C1 segment of cervical spinal cord (tissue), 14 donors: ENCODE results near the gene C4A.
"Not testable (repeated sequence)": the region's sequence is repeated elsewhere in the genome, so short reads cannot be mapped to it uniquely, and the experiment has no call there.

Experiments
- DNase-seq, 14 donors: peaks; one replicate each; lab custom pipeline; 2025; lab: John Stamatoyannopoulos, UW

The C4A gene

DNA sequence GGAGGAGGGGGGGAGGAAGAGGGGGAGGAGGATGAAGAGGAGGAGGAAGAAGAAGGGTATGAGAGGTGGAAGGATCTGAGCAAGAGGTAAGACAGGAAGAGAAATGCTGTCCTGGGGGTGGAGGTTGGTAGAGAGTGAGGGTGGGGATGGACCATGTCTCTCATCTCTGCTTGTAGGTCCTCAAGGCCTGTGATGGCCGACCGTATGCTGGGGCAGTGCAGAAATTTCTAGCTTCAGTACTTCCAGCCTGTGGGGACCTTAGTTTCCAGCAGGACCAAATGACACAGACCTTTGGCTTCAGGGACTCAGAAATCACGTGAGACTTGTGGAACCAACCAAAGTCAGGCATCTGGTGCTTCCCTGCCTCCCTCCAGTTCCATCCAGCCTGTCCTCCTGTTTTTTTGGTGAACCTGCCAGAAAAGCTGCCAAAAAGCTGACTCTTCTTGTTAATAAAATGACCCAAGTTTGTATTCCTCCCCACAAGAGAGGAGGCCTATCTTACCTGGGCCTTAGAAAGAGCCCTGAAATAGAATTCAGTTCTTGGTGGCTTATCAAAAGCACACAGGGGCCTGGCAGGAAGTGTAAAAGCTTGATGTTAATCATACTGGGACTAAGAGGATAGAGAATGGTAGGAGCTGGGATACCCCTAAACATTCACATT is 2.5 kb upstream of the C4A start:
- no peak for DNase-seq

DNA sequence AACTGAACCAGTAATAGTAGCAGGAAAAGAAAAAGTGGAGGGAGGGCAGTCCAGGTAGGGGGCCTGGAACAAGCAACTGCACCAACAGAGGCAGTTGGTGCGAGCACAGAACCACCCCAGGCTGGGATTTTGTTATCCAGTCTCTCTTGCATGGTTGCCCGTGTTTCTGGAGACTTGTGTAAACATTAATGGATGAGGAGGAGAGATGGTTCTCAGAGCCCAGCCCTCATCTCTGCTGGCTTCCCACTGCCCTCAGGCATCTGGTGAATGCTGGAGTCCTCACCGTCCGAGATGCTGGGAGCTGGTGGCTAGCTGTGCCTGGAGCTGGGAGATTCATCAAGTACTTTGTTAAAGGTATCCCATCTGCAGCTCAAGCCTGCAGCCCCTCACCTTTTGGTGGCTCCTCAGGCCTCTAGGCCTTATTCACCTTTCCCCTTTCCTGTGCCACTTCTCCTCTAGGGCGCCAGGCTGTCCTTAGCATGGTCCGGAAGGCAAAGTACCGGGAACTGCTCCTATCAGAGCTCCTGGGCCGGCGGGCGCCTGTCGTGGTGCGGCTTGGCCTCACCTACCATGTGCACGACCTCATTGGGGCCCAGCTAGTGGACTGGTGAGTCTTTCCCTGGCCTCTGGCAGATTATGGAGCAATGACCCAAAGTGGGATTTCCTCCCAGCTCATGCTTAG is 1.5 kb upstream of the C4A start:
- not testable (repeated sequence) for DNase-seq

DNA sequence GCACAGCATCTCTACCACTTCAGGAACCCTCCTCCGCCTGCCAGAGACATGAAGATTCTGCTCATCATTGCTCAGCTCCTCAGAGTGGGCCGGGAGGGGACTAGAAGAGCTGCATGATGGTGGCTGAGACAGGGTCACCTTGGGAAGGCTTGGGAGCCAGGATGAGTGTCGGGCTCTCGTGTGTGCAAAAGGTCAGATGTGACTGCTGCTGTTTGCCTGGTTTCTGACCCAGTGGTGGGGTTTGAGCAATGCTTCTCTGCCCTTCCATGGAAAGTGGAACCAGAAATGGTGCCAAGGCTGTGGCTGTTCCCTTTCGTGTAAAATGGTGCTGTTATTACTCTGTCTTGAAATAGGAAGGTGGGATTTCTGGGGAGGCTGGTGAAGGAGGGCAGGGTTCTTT is 859 bp upstream of the C4A start:
- DNase-seq = not testable (repeated sequence)

DNA sequence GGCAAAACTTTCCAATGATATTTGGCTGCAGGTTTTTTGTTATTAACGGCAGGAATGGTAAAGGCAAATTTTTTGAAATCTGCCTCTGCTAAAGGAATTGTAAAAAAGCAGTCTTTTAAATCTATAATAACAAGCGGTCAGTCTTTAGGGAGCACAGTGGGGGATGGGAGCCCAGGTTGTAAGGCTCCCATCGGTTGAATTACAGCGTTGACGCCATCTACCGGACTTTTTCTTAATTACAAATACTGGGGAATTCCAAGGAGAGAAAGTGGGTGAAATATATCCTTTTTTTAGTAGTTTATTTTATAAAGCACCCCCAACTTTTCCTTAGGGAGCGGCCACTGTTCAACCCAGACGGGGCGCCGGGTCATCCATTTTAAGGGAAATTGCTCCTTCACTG is 7.5 kb downstream of the C4A start:
- DNase-seq = not testable (repeated sequence)

DNA sequence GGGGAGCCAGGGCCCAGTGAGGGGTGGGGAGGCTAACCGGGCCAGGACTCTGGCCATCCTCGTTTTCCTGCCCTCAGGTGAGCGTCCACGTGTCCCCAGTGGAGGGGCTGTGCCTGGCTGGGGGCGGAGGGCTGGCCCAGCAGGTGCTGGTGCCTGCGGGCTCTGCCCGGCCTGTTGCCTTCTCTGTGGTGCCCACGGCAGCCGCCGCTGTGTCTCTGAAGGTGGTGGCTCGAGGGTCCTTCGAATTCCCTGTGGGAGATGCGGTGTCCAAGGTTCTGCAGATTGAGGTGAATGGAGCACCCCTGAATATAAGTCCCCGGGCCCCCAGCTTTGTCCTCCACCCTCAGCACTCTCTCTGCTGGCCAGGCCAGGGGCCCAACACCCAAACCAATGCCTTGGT is 12.6 kb downstream of the C4A start:
- not testable (repeated sequence) for DNase-seq

DNA sequence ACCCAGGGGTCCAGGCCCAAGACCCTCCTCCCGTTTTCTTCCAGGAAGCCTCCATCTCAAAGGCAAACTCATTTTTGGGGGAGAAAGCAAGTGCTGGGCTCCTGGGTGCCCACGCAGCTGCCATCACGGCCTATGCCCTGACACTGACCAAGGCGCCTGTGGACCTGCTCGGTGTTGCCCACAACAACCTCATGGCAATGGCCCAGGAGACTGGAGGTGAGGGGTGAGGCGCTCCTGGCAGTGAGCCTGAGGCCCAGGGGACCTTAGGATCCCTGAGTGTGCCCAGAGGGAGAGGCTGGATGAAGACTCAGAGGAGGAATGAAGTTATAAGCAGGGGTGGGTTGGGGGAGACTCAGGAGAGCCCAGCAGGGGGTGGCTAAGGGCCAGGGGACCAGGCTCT is 14.5 kb downstream of the C4A start:
- DNase-seq = not testable (repeated sequence)

DNA sequence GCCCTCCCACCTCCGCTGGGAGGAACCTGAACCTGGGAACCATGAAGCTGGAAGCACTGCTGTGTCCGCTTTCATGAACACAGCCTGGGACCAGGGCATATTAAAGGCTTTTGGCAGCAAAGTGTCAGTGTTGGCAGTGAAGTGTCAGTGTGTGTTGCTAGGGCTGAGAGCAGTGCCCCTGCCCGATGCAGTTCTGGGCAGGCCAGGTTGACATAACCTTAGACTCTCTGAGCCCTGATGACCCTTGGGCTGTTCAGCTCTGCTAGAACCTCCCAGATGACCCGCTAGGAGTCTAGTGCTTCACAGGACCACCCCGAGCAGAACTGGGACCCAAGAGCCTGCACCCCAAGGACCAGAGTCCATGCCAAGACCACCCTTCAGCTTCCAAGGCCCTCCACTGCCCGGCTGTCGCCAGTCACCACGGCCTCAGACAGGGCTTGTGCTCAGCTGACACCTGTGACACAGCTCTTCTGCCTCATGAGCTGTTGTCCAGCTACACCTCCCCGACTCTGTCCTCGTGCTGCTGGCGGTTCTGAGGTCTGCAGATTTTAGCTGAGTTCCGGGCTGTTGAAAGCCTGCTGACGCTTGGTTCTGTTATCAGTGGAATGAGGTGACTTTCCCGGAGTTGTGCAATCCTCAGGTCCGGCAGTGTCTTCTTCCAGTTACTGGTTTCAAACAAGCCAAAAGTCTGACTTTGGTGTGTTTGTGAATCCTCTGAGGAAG is 20.9 kb downstream of the C4A start:
- not testable (repeated sequence) for DNase-seq

DNA sequence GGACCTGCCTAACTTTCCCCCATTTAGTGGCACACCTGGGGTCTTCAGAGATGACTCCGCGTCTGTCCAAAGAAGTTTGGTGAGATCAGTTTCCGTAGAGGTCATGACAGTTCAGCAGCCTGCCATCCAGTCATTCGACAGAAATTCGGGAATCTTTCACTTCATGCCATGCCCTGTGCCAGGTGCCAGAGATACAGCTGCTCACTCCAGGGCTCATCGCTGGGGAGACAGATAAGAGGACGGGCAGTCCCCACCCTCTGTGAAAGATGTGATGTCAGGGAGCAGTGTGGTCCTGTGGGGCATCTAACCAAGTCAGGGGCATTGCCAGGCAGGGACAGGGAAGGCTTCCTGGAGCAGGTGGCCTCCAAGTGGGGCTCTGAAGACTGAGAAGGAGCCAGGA is 21.4 kb downstream of the C4A start:
- not testable (repeated sequence) for DNase-seq

DNA sequence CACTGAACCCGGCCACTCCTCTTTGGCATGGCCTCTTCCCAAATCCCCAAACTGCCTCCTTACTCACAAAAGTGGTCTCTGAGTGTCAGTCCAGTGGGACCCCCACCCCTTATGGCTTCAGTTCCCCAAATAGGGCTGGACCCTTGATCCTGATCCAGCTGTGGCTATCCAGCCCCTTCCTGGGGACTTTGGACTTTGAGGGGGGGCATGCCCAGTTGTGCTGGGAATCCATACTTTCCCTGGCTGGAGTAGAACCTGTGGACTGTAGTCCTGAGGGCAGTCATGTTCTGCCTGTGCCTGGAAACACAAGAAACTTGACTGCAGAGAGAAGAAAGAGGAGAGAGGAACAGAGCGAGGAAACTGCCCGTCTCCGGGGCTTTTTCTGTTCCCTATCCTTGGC is 22.5 kb downstream of the C4A start:
- DNase-seq = not testable (repeated sequence)

DNA sequence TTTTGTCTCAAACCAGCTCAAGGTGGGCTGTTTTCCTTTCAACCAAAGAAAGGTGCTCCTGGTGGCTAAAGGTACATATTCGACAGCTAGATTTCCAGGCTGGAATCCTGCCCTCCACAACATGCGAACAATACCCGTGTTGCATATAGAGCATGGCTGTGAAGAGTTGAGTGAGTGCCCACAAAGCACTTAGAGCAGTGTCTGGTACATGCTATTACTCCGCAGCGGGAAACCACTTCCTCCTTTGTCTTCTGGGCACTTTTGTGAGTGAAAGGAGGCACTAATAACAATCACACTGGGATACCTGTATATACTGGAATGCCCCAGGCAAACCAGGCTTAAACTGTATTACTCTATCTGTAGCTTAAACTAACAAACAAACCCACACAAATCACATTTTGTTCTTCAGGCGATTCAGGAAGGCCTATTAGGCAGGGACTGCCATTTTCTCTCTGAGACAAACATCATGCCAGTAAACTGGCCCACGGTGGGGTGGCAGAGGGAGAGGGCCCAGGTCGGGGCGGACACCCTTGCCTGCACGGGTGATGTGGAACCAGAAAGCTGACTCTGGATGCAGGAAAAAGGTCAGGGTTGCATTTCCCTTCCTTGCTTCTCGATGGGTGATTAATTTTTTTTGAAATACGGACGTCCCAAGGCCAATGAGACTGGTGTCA is 23.1 kb downstream of the C4A start:
- DNase-seq = not testable (repeated sequence)

DNA sequence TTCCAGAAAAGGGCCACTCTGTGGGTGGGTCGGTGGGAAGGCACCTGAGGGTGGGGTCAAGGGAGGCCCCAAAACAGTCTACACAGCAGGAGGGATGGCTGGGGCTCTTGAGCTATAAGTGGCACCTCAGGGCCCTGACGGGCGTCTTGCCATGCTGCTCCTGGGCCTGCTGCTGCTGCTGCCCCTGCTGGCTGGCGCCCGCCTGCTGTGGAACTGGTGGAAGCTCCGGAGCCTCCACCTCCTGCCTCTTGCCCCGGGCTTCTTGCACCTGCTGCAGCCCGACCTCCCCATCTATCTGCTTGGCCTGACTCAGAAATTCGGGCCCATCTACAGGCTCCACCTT is 23.7 kb downstream of the C4A start:
- DNase-seq = not testable (repeated sequence)

DNA sequence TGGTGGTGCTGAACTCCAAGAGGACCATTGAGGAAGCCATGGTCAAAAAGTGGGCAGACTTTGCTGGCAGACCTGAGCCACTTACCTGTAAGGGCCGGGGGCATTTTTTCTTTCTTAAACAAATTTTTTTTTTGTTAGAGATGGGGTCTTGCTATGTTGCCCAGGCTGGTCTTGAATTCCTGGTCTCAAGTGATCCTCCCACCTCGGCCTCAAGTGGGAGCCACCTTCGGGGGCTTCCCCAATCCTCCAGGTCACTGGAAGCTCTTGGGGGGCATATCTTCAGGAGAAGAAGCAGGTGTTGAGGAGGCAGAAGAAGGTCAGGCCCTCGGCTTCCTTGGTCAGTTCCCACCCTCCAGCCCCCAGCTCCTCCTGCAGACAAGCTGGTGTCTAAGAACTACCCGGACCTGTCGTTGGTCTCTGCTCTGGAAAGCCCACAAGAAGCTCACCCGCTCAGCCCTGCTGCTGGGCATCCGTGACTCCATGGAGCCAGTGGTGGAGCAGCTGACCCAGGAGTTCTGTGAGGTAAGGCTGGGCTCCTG is 24.2 kb downstream of the C4A start:
- DNase-seq = not testable (repeated sequence)

DNA sequence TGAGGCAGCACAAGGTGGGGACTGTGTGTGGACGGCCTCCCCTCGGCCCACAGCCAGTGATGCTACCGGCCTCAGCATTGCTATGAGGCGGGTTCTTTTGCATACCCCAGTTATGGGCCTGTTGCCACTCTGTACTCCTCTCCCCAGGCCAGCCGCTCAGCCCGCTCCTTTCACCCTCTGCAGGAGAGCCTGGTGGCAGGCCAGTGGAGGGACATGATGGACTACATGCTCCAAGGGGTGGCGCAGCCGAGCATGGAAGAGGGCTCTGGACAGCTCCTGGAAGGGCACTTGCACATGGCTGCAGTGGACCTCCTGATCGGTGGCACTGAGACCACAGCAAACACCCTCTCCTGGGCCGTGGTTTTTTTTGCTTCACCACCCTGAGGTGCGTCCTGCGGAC is 25.2 kb downstream of the C4A start:
- not testable (repeated sequence) for DNase-seq

DNA sequence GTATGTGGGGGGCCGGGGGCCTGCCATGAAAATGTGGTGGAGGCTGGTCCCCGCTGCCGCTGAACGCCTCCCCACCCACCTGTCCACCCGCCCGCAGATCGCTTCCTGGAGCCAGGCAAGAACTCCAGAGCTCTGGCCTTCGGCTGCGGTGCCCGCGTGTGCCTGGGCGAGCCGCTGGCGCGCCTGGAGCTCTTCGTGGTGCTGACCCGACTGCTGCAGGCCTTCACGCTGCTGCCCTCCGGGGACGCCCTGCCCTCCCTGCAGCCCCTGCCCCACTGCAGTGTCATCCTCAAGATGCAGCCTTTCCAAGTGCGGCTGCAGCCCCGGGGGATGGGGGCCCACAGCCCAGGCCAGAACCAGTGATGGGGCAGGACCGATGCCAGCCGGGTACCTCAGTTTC is 26.2 kb downstream of the C4A start:
- DNase-seq = not testable (repeated sequence)

DNA sequence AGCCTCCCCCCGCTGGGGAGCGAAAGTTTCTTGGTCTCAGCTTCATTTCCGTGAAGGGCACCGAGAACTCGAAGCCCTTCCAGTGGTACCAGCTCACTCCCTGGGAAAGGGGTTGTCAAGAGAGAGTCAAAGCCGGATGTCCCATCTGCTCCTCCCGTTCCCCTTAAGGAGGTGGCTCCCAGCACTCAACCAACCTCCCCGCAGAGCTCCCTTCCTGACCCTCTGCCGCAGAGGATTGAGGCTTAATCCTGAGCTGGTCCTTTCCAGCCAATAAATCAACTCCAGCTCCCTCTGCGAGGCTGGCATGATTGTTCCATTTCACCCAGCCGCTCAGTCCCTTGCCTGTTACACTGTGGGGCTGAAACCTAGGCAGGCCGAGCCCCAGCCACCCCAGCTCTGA is 26.8 kb downstream of the C4A start:
- DNase-seq = not testable (repeated sequence)

DNA sequence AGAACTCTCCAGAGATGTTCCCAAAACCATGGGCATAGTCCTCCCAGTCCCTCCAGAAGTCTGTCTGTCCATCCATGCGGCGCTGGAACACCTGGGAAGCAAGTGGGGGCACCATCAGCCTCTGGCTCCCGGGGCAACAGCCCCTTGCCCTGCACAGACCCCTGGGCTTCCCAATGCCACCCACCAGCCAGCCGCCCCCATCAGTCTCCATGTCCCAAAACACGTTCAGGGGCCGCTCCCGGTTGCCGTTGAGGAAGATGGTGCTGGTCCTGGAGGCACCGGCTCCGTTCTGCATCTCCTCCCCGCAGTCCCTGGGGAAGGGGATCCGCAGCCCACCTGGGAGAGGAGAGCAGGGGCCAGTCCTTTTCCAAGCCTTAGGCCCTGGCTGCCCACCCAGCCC is 27.7 kb downstream of the C4A start:
- DNase-seq = not testable (repeated sequence)

DNA sequence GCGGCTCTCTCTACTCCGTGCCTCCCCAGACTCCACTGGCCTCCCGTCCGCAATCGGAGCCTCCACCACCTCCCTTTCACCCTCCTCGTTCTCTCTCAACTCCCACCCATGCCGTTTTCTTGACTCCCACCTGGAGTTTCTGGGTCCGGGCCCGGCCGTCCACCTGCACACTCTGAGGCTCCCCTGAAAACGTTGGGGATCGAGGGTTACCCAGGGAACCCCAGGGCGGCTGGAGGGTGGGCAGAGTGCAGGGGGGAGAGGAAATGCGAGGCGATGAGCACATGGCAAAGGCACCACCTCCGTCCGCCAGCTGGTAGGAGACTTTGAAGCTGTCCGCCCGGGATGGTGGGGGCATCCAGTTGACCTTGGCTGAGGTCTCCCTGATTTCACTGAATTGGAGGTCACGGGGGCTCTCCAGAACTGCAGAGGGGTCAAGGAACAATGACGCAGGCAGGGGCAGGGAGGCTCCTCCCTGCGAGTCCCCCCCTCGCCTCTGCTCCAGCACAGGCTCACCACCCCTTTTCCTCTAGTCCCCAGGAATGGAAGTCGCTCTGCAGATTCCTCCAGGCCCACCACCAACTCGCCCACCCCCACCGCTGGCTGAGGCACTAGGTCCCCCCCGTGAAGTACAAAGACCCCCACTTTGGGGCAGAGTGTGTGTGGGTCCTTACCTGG is 29.1 kb downstream of the C4A start:
- DNase-seq = not testable (repeated sequence)

DNA sequence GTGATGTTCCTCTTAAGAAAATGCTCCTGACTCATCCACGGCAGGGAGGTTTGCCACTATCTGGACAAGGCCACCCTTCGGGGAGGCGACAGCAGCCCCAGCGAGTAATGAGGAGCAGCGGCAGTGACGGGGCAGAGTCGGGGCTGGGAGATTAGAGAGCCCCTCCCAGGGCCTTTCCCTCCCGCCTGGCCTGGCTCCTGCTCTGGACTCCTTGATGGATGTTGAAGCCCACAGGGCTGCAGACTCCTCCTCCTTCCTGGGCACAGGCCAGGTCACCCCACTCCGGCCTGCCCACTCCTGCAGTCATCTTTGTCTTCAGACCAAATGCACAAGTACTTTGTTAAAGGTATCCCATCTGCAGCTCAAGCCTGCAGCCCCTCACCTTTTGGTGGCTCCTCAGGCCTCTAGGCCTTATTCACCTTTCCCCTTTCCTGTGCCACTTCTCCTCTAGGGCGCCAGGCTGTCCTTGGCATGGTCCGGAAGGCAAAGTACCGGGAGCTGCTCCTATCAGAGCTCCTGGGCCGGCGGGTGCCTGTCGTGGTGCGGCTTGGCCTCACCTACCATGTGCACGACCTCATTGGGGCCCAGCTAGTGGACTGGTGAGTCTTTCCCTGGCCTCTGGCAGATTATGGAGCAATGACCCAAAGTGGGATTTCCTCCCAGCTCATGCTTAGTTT is 31.2 kb downstream of the C4A start:
- DNase-seq = peak in 1 of 14 donors; percentile 33

DNA sequence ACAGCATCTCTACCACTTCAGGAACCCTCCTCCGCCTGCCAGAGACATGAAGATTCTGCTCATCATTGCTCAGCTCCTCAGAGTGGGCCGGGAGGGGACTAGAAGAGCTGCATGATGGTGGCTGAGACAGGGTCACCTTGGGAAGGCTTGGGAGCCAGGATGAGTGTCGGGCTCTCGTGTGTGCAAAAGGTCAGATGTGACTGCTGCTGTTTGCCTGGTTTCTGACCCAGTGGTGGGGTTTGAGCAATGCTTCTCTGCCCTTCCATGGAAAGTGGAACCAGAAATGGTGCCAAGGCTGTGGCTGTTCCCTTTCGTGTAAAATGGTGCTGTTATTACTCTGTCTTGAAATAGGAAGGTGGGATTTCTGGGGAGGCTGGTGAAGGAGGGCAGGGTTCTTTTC is 31.9 kb downstream of the C4A start:
- not testable (repeated sequence) for DNase-seq

DNA sequence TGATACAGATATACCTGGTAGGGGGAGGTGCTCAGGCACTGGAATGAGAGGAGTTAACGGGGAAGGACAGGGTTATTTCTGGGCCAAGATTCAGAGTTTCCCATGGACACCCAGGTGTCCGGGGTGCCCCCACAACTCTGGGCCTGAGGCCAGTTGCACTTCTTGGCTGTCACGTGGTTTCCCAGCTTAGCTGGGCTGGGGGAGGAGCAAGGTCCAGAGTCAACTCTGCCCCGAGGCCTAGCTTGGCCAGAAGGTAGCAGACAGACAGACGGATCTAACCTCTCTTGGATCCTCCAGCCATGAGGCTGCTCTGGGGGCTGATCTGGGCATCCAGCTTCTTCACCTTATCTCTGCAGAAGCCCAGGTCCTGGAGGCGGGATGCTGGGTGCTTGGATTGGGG is 32.7 kb downstream of the C4A start, which contains the start of gene C4B:
C4B (plus strand) TSS at position 249 of the 400 bp plus-strand sequence; CDS start at position 300, 51 bp downstream.
- not testable (repeated sequence) for DNase-seq

DNA sequence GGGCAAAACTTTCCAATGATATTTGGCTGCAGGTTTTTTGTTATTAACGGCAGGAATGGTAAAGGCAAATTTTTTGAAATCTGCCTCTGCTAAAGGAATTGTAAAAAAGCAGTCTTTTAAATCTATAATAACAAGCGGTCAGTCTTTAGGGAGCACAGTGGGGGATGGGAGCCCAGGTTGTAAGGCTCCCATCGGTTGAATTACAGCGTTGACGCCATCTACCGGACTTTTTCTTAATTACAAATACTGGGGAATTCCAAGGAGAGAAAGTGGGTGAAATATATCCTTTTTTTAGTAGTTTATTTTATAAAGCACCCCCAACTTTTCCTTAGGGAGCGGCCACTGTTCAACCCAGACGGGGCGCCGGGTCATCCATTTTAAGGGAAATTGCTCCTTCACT is 40.2 kb downstream of the C4A start:
- DNase-seq = not testable (repeated sequence)
